Measurements from ENCODE around the gene PIP5K1C. TPM values are rescaled to one million over a fixed set of nuclear protein-coding genes. Genes with fewer than 3 reads are reported as not detected.

Gene PIP5K1C
- total RNA-seq, 2 experiments from 2014 or later, result 14.6 to 15.3 TPM

DNA sequence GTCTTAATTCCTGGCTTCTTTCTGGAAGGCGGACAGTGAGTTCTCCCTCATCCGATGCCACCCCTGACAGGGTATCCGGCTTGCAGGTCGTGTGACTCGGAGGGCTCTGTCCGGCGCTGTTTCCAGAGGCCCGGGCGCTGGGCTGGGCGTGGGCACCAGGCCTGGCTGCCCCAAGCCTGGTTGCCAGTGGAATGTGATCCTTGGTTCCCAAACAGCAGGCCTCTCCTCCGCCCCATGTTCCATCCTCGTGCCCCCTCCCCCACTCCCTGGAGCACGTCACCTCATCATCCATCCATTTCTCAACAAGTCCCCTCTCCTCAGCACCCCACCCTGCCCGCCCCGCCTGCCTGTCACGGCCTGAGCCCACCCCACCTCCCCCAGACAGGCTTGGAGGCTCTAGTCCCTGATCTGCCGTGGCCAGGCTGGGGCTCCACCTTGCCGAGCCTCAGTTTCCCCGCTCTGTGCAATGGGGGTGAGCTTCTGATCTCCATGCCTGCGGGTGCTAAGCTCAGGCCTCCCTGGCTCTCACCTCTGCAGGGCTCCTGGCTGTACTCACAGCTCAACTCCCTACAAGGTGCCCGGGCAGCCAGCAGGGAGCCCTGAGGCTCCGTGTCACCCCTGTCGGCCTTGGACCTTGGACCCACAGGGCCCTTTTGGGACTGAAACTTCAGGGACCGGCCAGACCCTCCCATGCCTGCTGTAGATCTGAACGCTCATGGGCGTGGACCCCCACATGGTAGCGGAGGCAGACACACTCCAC, 95.9 kb downstream of the PIP5K1C start:
- Mint-ChIP-seq H3K27me3 (peaks cover 2% of the 10 kb centered on the region), H3K4me1 (peaks cover 2% of the 10 kb centered on the region), H3K27ac (no peak overlapping the region), H3K9me3 (ENCODE audit: low read depth) (no peaks in the 10 kb centered on the region), H3K36me3 (ENCODE audit: low read depth) (no peaks in the 10 kb centered on the region), H3K4me3 (no peak overlapping the region)
- peak; percentile 8 for ATAC-seq
- CTCF ChIA-PET, result interaction anchor here (0.5 to 1.2 kb wide), 4 partner anchors 13 to 256 kb away, joined by 3 to 6 read pairs (median 4); no protein-coding TSS in a partner anchor
- POLR2A ChIA-PET, result interaction anchor here (0.6 kb wide), 1 partner anchor 13 kb away, joined by 3 read pairs; no protein-coding TSS in a partner anchor
- no peak for DNase-seq
- intact Hi-C loops (cut with DNase I, micrococcal nuclease), result no loop called here

DNA sequence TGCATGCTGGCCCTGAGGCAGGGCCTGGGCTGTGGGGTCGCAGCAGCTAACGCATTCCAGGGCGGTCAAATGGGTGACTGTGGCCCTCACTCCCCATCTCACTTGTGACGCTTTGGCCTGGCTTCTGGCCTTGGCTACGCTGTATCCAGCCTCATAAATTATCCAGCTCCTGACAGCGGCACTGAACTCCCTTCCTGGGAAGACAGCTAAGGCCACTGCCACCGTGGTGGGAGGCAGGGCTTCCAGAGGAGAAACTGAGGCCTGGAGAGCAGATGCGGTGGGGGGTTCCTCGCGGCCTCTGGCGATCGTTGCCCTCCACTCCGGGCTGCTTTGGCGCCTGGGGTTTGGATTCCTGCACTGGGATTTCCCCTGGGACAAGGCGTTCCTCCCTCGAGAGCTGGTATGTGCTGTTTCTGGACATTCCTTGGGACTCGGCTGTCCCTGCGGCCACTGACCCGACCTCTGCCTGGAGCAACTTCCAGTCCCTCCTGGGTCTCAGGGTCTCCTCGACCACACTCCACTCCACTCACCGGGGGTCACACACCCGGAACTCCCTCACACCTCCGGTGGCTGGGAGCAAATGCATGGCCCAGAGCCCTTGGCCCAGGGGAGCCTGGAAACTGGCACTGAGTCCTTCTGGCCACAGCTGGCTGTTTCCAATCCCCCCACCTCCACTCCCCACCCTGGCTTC, 97.0 kb downstream of the PIP5K1C start:
- no peak overlapping the region for H3K27ac Mint-ChIP-seq
- DNase-seq, result no peak
- POLR2A ChIA-PET, result no interaction called here
- H3K36me3 Mint-ChIP-seq (ENCODE audit: low read depth), result no peaks in the 10 kb centered on the region
- intact Hi-C loops (cut with DNase I, micrococcal nuclease), result no loop called here
- H3K4me1 Mint-ChIP-seq, result peaks cover 2% of the 10 kb centered on the region
- ATAC-seq, result no peak
- CTCF ChIA-PET, result no interaction called here
- no peak overlapping the region for H3K4me3 Mint-ChIP-seq
- H3K9me3 Mint-ChIP-seq (ENCODE audit: low read depth), result no peaks in the 10 kb centered on the region
- H3K27me3 Mint-ChIP-seq, result peaks cover 2% of the 10 kb centered on the region

DNA sequence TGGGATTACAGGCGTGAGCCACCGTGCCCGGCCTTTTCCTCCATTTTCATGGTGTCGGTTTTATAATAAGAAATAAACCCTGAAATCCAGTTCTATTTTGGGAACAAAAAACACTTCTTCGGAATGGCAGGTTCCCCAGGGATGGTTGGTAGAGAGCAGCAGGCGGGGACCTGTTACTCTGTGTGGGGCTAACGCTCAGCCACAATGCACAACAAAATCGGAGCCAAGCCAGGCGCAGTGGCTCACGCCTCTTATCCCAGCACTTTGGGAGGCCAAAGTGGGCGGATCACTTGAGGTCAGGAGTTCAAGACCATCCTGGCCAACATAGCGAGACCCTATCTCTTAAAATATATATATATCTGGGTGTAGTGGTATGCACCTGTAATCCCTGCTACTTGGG, 99.2 kb downstream of the PIP5K1C start:
- Mint-ChIP-seq H3K9me3 (ENCODE audit: low read depth) (no peaks in the 10 kb centered on the region), H3K4me1 (no peaks in the 10 kb centered on the region), H3K27me3 (no peaks in the 10 kb centered on the region), H3K36me3 (ENCODE audit: low read depth) (no peaks in the 10 kb centered on the region), H3K4me3 (no peak overlapping the region), H3K27ac (no peak overlapping the region)
- ChIA-PET CTCF (interaction anchor here (0.6 to 1.1 kb wide), 4 partner anchors 15 to 565 kb away, joined by 3 read pairs; partner anchors contain the start of gene GIPC3), POLR2A (no interaction called here)
- intact Hi-C loops (cut with DNase I, micrococcal nuclease), result no loop called here
- no peak for DNase-seq
- ATAC-seq, result no peak

DNA sequence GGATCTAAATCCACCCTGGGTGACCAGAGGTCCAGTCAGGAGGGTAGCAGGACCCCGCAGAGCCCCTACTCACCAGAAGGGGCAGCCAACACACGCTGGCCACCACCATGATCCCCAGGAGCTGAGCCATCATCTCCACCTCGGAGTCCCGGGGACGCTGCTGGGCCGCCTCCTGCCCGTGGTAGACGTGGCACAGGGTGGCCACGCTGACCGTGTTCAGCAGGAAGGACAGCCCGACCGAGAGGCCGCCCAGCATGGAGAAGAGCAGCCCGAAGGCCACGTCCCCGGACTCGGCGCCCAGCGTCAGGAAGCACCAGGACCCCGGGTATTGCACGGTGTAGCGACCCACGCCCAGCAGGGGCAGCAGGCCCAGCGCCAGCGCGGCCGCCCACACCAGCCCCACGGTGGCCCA, 100.5 kb downstream of the PIP5K1C start:
- ATAC-seq, result no peak
- no peaks in the 10 kb centered on the region for H3K4me1 Mint-ChIP-seq
- POLR2A ChIA-PET, result no interaction called here

DNA sequence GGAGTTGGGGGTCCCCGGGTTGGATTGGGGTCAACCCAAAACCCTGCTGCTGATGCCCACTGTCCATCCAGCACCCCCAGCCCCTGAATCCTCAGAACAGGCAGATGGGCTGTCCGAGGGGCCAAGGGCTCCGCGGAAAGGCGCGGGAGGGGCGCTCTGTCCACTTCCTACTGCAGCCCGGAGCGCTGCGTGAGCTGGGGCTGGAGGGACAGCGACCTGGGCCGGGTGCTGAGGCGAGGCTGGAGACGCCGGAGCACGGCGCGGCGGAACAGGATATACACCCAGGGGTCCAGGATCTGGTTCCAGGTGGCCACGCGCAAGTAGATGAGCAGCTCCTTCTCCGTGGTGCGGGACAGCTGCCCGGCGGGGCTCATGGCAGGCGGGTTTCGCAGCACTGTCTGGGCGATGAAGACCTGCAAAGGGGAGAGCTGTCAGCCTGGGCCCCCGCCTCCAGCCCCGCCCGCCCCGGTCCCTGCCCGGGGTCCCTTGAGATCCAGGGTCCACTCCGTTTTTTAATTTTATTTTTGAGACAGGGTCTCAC, 104.7 kb downstream of the PIP5K1C start:
- H3K4me3 Mint-ChIP-seq, result no peak overlapping the region
- no peaks in the 10 kb centered on the region for H3K4me1 Mint-ChIP-seq
- H3K27me3 Mint-ChIP-seq, result no peaks in the 10 kb centered on the region
- ATAC-seq (no peak), DNase-seq (no peak)
- intact Hi-C loops (cut with DNase I, micrococcal nuclease), result no loop called here
- H3K27ac Mint-ChIP-seq, result no peak overlapping the region
- H3K36me3 Mint-ChIP-seq (ENCODE audit: low read depth), result no peaks in the 10 kb centered on the region
- ChIA-PET POLR2A (no interaction called here), CTCF (interaction anchor here (0.6 to 0.7 kb wide), 2 partner anchors 47 to 51 kb away, joined by 3 read pairs; no protein-coding TSS in a partner anchor)
- no peaks in the 10 kb centered on the region for H3K9me3 Mint-ChIP-seq (ENCODE audit: low read depth)

More for the DNA sequence above, 100.5 kb downstream of the PIP5K1C start:
- Mint-ChIP-seq H3K36me3 (ENCODE audit: low read depth) (no peaks in the 10 kb centered on the region), H3K27ac (no peak overlapping the region), H3K9me3 (ENCODE audit: low read depth) (no peaks in the 10 kb centered on the region), H3K4me3 (no peak overlapping the region), H3K27me3 (no peaks in the 10 kb centered on the region)
- intact Hi-C loops (cut with DNase I, micrococcal nuclease), result no loop called here
- DNase-seq, result no peak
- CTCF ChIA-PET, result interaction anchor here (0.6 kb wide), 1 partner anchor 220 kb away, joined by 3 read pairs; no protein-coding TSS in a partner anchor

DNA sequence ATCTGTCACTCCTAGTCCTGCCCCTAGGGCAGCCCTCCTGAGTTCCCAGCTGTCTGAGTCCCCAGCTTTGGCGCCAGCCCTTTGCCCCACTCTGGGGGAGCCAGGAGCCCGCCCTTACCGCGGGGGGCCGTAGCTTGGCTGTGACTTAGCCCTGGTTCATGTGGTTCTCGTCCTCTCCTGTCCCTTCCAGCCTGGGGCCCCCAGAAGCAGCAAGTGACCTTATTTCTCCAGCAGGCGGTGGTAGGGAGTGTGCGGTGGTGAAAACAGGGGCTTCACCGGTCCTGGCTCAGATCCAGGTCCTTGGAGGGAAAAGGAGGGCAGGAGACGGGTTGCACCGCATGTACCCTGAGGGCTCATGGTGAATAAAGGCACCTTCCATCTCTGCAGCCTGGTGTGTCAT, 107.1 kb downstream of the PIP5K1C start:
- intact Hi-C loops (cut with DNase I, micrococcal nuclease), result no loop called here
- CTCF ChIA-PET, result interaction anchor here (1.3 kb wide), 1 partner anchor 20 kb away, joined by 4 read pairs; no protein-coding TSS in a partner anchor
- Mint-ChIP-seq H3K4me1 (no peaks in the 10 kb centered on the region), H3K9me3 (ENCODE audit: low read depth) (no peaks in the 10 kb centered on the region), H3K27me3 (no peaks in the 10 kb centered on the region), H3K36me3 (ENCODE audit: low read depth) (no peaks in the 10 kb centered on the region), H3K27ac (no peak overlapping the region), H3K4me3 (no peak overlapping the region)
- no peak for DNase-seq
- POLR2A ChIA-PET, result interaction anchor here (0.6 kb wide), 1 partner anchor 10 kb away, joined by 6 read pairs; no protein-coding TSS in a partner anchor
- no peak for ATAC-seq

DNA sequence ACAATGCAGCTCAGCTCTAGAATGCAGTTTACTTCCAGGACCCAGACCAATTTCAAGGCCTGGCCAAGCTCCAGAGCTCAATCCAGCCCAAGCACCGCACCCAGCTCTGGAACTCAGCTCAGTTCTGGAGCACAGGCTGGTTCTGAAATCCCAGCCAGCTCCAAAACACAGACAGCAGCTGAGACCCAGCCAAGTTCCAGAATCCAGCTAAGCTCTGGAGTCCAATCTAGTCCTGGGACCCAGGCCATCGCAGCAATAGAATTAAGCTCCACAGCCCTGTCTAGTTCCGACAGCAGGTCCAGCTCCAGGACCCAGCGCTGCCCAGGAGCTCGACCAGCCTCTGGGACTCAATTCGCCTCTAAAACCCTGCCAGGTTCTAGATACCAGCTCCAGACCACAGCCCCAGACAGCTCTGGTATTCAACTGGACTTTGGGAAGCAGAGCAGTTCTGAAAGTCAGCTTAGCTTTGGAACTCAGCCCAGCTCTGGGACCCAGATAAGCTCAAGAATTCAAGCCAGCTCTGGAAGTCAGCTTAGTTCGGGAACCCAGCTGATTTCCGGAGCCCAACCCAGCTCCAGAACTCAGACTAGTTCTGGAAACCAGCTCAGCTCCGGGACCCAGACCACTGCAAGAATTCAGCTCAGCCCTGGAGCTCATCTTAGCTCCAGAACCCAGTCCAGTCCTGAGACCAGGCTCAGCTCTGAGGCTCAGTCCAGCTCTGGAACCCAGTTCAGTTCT, 108.2 kb downstream of the PIP5K1C start:
- no peak for ATAC-seq
- no peaks in the 10 kb centered on the region for H3K27me3 Mint-ChIP-seq
- intact Hi-C loops (cut with DNase I, micrococcal nuclease), result no loop called here
- H3K36me3 Mint-ChIP-seq (ENCODE audit: low read depth), result no peaks in the 10 kb centered on the region
- H3K9me3 Mint-ChIP-seq (ENCODE audit: low read depth), result no peaks in the 10 kb centered on the region
- no peak for DNase-seq
- H3K4me1 Mint-ChIP-seq, result no peaks in the 10 kb centered on the region
- POLR2A ChIA-PET, result interaction anchor here (0.7 to 0.9 kb wide), 2 partner anchors 12 to 74 kb away, joined by 3 to 5 read pairs; no protein-coding TSS in a partner anchor
- no peak overlapping the region for H3K4me3 Mint-ChIP-seq
- no peak overlapping the region for H3K27ac Mint-ChIP-seq
- CTCF ChIA-PET, result interaction anchor here (0.5 to 2.4 kb wide), 11 partner anchors 10 to 1012 kb away, joined by 3 to 7 read pairs (median 3); partner anchors contain the start of gene MFSD12

DNA sequence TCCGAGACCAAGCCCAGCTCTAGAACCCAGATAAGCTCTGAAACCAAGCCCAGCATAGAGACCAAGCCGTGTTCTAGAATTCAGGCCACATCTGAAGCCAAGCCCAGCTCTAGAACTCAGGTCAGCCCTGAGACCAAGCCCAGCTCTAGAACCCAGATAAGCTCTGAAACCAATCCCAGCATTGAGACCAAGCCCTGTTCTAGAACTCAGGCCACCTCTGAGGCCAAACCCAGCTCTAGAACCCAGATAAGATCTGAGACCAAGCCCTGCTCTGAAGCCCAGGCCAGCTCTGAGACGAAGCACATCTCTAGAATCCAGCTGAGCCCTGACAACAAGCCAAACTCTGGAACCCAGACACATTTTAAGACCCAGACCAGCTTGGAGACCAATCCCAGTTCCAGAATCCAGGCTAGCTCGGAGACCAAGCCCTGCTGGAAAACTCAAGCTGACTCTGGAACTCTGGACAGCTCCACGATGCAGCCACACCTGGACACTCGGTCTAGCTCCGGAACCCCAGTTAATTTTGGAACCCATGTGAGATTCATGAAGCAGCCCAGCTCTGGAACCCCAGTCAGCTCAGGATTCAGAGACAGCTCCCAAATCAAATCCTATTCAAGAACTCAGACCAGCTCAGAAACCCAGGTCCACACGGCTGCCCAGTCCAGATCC, 109.1 kb downstream of the PIP5K1C start:
- POLR2A ChIA-PET, result no interaction called here
- no peaks in the 10 kb centered on the region for H3K27me3 Mint-ChIP-seq
- no peak for DNase-seq
- H3K27ac Mint-ChIP-seq, result no peak overlapping the region
- ATAC-seq, result no peak
- no peaks in the 10 kb centered on the region for H3K36me3 Mint-ChIP-seq (ENCODE audit: low read depth)
- H3K4me1 Mint-ChIP-seq, result no peaks in the 10 kb centered on the region
- CTCF ChIA-PET, result interaction anchor here (0.6 to 2.4 kb wide), 7 partner anchors 9 to 63 kb away, joined by 3 to 7 read pairs (median 5); partner anchors contain the start of gene MFSD12
- intact Hi-C loops (cut with DNase I, micrococcal nuclease), result no loop called here
- H3K9me3 Mint-ChIP-seq (ENCODE audit: low read depth), result no peaks in the 10 kb centered on the region
- H3K4me3 Mint-ChIP-seq, result no peak overlapping the region

DNA sequence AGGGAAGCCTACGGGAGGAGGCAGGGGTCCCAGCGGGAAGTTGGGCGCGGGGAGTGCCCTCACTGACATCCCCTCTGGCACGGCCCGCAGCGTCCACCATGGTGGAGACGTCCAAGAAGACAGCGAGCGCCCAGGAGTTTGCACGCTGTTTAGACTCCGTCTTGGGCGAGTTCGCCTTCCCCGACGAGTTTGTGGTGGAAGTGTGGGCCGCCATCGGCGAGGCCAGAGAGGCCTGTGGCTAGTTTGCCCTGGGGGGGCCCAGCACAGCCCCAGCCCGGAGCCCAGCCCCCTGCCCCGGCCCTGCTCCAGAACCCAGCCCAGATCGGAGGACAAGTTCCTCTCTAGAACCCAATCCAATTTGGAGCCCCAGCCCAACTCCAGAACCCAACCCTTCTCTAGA, 110.3 kb downstream of the PIP5K1C start:
- POLR2A ChIA-PET, result no interaction called here
- no peak for ATAC-seq

DNA sequence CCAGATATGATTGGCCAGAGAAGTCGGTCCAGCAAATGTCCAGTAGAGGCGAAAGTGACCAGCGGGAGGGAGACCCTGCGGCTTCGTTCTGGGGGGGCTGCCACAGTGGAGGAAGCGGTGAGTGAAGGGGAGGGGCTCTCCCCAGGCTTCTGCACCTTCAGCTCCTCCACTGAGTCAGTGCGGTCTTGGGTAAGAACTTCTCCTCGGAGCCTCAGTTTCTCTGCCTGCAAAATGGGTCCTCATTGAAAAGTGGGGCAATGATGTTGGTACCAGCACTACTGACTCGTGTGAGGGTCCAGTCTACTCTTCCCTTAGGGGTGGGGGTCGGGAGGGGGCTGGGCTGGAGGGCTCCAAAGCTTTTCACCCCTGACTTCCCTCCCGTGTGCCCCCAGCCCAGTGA, 110.8 kb downstream of the PIP5K1C start:
- H3K27ac Mint-ChIP-seq, result no peak overlapping the region
- ChIA-PET POLR2A (no interaction called here), CTCF (interaction anchor here (2.4 kb wide), 1 partner anchor 32 kb away, joined by 6 read pairs; the partner anchor contains the start of gene MFSD12)
- no peaks in the 10 kb centered on the region for H3K4me1 Mint-ChIP-seq
- DNase-seq, result no peak
- ATAC-seq, result no peak
- intact Hi-C loops (cut with DNase I, micrococcal nuclease), result no loop called here
- no peaks in the 10 kb centered on the region for H3K36me3 Mint-ChIP-seq (ENCODE audit: low read depth)
- no peaks in the 10 kb centered on the region for H3K9me3 Mint-ChIP-seq (ENCODE audit: low read depth)
- H3K4me3 Mint-ChIP-seq, result no peak overlapping the region
- no peaks in the 10 kb centered on the region for H3K27me3 Mint-ChIP-seq

More for the DNA sequence above, 110.3 kb downstream of the PIP5K1C start:
- CTCF ChIA-PET, result interaction anchor here (0.6 to 2.4 kb wide), 3 partner anchors 33 to 117 kb away, joined by 3 to 6 read pairs (median 5); partner anchors contain the start of gene MFSD12
- H3K27ac Mint-ChIP-seq, result no peak overlapping the region
- intact Hi-C loops (cut with DNase I, micrococcal nuclease), result no loop called here
- H3K27me3 Mint-ChIP-seq, result no peaks in the 10 kb centered on the region
- DNase-seq, result no peak
- H3K36me3 Mint-ChIP-seq (ENCODE audit: low read depth), result no peaks in the 10 kb centered on the region
- H3K4me1 Mint-ChIP-seq, result no peaks in the 10 kb centered on the region
- no peak overlapping the region for H3K4me3 Mint-ChIP-seq
- H3K9me3 Mint-ChIP-seq (ENCODE audit: low read depth), result no peaks in the 10 kb centered on the region
